ENCODE data around the gene MCTP1.

Gene MCTP1

GRCh38 chr5:95107138-95107537 lies 177.8 kb downstream of the MCTP1 start:
- no peak for DNase-seq

GRCh38 chr5:95105638-95106037 lies 179.3 kb downstream of the MCTP1 start:
- no peak for DNase-seq

GRCh38 chr5:95102687-95103086 lies 182.2 kb downstream of the MCTP1 start:
- DNase-seq: no peak

- peak; percentile 1 for DNase-seq
Observed at GRCh38 chr5:95102080-95102479, 182.8 kb downstream of the MCTP1 start.

GRCh38 chr5:95100551-95100950 lies 184.3 kb downstream of the MCTP1 start:
- no peak for DNase-seq

- DNase-seq: no peak
Observed at GRCh38 chr5:95098012-95098411, 186.9 kb downstream of the MCTP1 start.

GRCh38 chr5:95093211-95093610 lies 191.7 kb downstream of the MCTP1 start:
- no peak for DNase-seq

- no peak for DNase-seq
Observed at GRCh38 chr5:95090774-95091173, 194.1 kb downstream of the MCTP1 start.

- no peak for DNase-seq
Observed at GRCh38 chr5:95087816-95088317, 197.0 kb downstream of the MCTP1 start.

GRCh38 chr5:95086927-95087815 lies 197.7 kb downstream of the MCTP1 start:
- no peak for DNase-seq

- no peak for DNase-seq
Observed at GRCh38 chr5:95084757-95085156, 200.1 kb downstream of the MCTP1 start.

- no peak for DNase-seq
Observed at GRCh38 chr5:95083606-95084005, 201.3 kb downstream of the MCTP1 start.

- DNase-seq: no peak
Observed at GRCh38 chr5:95081982-95082381, 202.9 kb downstream of the MCTP1 start.

- no peak for DNase-seq
Observed at GRCh38 chr5:95081500-95081960, 203.4 kb downstream of the MCTP1 start.

GRCh38 chr5:95080441-95080840 lies 204.5 kb downstream of the MCTP1 start:
- DNase-seq: no peak

- no peak for DNase-seq
Observed at GRCh38 chr5:95080030-95080429, 204.9 kb downstream of the MCTP1 start.

- DNase-seq: no peak
Observed at GRCh38 chr5:95078868-95079267, 206.0 kb downstream of the MCTP1 start.

GRCh38 chr5:95076395-95077185 lies 208.3 kb downstream of the MCTP1 start:
- DNase-seq: no peak

- DNase-seq: no peak
Observed at GRCh38 chr5:95075111-95075510, 209.8 kb downstream of the MCTP1 start.

GRCh38 chr5:95072281-95072680 lies 212.6 kb downstream of the MCTP1 start:
- no peak for DNase-seq

GRCh38 chr5:95070866-95071265 lies 214.0 kb downstream of the MCTP1 start:
- no peak for DNase-seq

- no peak for DNase-seq
Observed at GRCh38 chr5:95070453-95070852, 214.4 kb downstream of the MCTP1 start.

- no peak for DNase-seq
Observed at GRCh38 chr5:95069948-95070347, 214.9 kb downstream of the MCTP1 start.

GRCh38 chr5:95069021-95069420 lies 215.9 kb downstream of the MCTP1 start:
- DNase-seq: no peak
